HepG2 (cell line): ENCODE data around the gene KIAA2012. TPM values are rescaled to one million over a fixed set of nuclear protein-coding genes. Genes with fewer than 3 reads are reported as not detected.

ENCODE experiments used
- ELF3 ChIP-seq: IDR thresholded peaks from 2 replicates; pipeline ENCODE4 v1.6.1; 2016; ENCODE audit warnings: missing genetic modification reagents, missing compliant biosample characterization
- ELF4 ChIP-seq: sonication (generic); formaldehyde crosslinking; IDR thresholded peaks from 2 replicates; pipeline ENCODE4 v1.5.0; 2020; ENCODE audit warnings: missing genetic modification reagents, mild to moderate bottlenecking, moderate library complexity, borderline replicate concordance
- ISX ChIP-seq: sonication (generic); formaldehyde crosslinking; conservative IDR thresholded peaks from 2 replicates; pipeline ENCODE4 v1.5.0; 2020; ENCODE audit warnings: missing genetic modification reagents
- KLF16 ChIP-seq, 2 experiments: sonication (generic) in 1 of 2; formaldehyde crosslinking in 1 of 2; IDR thresholded peaks; 2 replicates each; pipeline versions ENCODE4 v1.6.1 to v1.8.0; 2016 to 2023; ENCODE audit warnings: missing genetic modification reagents in 2 of 2, missing compliant biosample characterization in 1 of 2
- MTA3 ChIP-seq: sonication (generic); formaldehyde crosslinking; IDR thresholded peaks from 2 replicates; pipeline ENCODE4 v1.4.0; 2020; ENCODE audit warnings: missing genetic modification reagents
- NFE2L2 ChIP-seq: fragments of 150-350 bp; IDR thresholded peaks from 2 replicates; pipeline ENCODE4 v1.6.1; 2014; ENCODE audit warnings: low read length
- ONECUT2 ChIP-seq: sonication (generic); formaldehyde crosslinking; IDR thresholded peaks from 2 replicates; pipeline ENCODE4 v1.4.0; 2020; ENCODE audit warnings: missing genetic modification reagents
- POLR2AphosphoS2 ChIP-seq: IDR thresholded peaks from 2 replicates; pipeline ENCODE4 v1.6.1; 2011; ENCODE audit warnings: low read depth, low read length, improper control_type of control experiment
- SIN3A ChIP-seq: IDR thresholded peaks from 2 replicates; pipeline ENCODE4 v1.6.1; 2011; ENCODE audit warnings: low read depth, mild to moderate bottlenecking, control low read depth, low read length, borderline replicate concordance
- TSC22D2 ChIP-seq: sonication (generic); formaldehyde crosslinking; IDR thresholded peaks from 2 replicates; pipeline ENCODE4 v1.5.1; 2020; ENCODE audit warnings: missing genetic modification reagents, mild to moderate bottlenecking, borderline replicate concordance
- ZNF431 ChIP-seq: sonication (generic); formaldehyde crosslinking; IDR thresholded peaks from 2 replicates; pipeline ENCODE4 v1.9.0; 2022; ENCODE audit warnings: missing genetic modification reagents, low read depth, mild to moderate bottlenecking, borderline replicate concordance
- ZNF549 ChIP-seq: sonication (generic); formaldehyde crosslinking; IDR thresholded peaks from 2 replicates; pipeline ENCODE4 v1.5.0; 2020; ENCODE audit warnings: missing genetic modification reagents
- ZNF552 ChIP-seq: sonication (generic); formaldehyde crosslinking; IDR thresholded peaks from 2 replicates; pipeline ENCODE4 v1.9.0; 2022; ENCODE audit warnings: missing genetic modification reagents, mild to moderate bottlenecking, borderline replicate concordance
- ZNF562 ChIP-seq: sonication (generic); formaldehyde crosslinking; IDR thresholded peaks from 2 replicates; pipeline ENCODE4 v1.8.0; 2022; ENCODE audit warnings: missing genetic modification reagents, borderline replicate concordance
- ZNF569 ChIP-seq: sonication (generic); formaldehyde crosslinking; IDR thresholded peaks from 2 replicates; pipeline ENCODE4 v1.5.0; 2020; ENCODE audit warnings: mild to moderate bottlenecking, missing genetic modification reagents, moderate library complexity, borderline replicate concordance
- ZNF749 ChIP-seq: sonication (generic); formaldehyde crosslinking; IDR thresholded peaks from 2 replicates; pipeline ENCODE4 v1.8.0; 2022; ENCODE audit warnings: mild to moderate bottlenecking, missing genetic modification reagents, moderate library complexity, borderline replicate concordance
- ZNF792 ChIP-seq: IDR thresholded peaks from 2 replicates; pipeline ENCODE4 v1.6.1; 2016
- polyA plus RNA-seq, 8 experiments: library from polyadenylated mRNA; depleted of rRNA in 3 of 8; stranded (reverse) in 7 of 8; unstranded in 1 of 8; fragments of >200 nt; fragmentation: Illumina TruSeq in 4 of 8; extraction: Trizol in 4 of 8; gene quantifications; 2 replicates each; pipeline versions ENCODE4 v1.2.1 to v1.2.3, GENCODE V29; 2011 to 2016; ENCODE audit warnings: low read depth in 4 of 8, missing spikeins in 1 of 8, mixed read lengths in 1 of 8; ENCODE audit not compliant: insufficient read depth in 1 of 8
- total RNA-seq, 5 experiments: library from RNA; depleted of rRNA; stranded (reverse); fragments of >200 nt; fragmentation: Illumina TruSeq; extraction: Trizol; gene quantifications; 2 replicates each; pipeline ENCODE4 v1.2.3, GENCODE V29; 2016; ENCODE audit warnings: low read depth in 1 of 5
- TF ChIP-seq, protein P1 (sequence below): sonication (generic); formaldehyde crosslinking; conservative IDR thresholded peaks from 2 replicates; pipeline ENCODE4 v1.4.0; 2020; ENCODE audit warnings: missing genetic modification reagents
- TF ChIP-seq, protein P2 (sequence below): sonication (generic); formaldehyde crosslinking; IDR thresholded peaks from 2 replicates; pipeline ENCODE4 v1.4.0; 2020; ENCODE audit warnings: mild to moderate bottlenecking, missing genetic modification reagents
- TF ChIP-seq, protein P3 (sequence below): sonication (generic); formaldehyde crosslinking; IDR thresholded peaks from 2 replicates; pipeline ENCODE4 v1.5.1; 2020; ENCODE audit warnings: mild to moderate bottlenecking, missing genetic modification reagents
- TF ChIP-seq, protein P4 (sequence below): sonication (generic); formaldehyde crosslinking; conservative IDR thresholded peaks from 2 replicates; pipeline ENCODE4 v1.4.0; 2020; ENCODE audit warnings: missing genetic modification reagents

The KIAA2012 gene
- total and polyA plus RNA-seq, 2 of the 13 experiments (the other 11 are each of a cell fraction or from before 2014, with no cell fraction given) = not detected

DNA sequence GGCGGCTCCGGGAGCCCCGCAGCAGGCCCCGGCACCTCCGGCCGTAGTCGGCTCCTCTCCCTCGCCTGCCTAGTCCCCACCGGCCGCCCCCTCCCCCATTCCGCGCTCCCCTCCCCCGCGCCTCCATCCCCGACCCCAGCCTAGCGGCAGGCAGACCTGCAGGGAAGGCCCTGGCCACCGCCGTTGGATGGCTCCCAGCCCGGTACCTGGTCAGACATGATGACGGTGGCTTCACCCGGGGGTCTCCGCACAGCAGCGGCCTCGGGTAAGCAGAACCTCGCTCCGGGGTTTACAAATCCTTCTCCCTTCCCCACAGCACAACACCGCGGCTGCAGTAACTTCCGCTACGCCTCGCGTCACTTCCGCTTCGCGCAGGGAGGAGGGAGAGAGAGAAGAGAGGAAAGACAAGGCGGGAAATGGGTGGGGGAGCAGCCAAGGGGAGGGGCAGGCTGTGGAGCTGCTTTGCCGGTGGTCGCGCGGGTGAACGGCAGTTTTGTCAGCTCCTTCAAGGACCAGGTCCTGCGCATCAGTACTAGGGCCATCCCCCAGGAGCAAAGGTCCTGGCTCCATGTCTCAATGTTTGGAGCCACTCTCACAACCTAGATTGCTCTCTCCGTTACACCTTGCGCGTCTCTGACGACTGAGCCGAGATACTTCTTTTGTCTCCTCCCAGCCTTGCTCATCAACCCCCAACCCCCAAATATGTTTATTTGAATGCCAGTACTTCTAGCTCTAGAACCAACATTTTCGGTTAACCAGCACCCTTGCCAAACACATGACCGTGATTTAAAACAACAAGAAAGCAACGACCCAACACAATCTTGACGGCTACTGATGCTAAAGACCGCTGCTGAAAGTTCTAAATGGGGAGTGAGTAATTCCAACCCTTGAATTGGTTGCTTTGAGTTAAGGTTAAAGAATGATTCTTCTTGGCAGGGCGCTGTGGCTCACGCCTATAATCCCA is 165.5 kb downstream of the KIAA2012 start, which contains the start of gene SUMO1 (continued):
- TF ChIP-seq, protein P1, sequence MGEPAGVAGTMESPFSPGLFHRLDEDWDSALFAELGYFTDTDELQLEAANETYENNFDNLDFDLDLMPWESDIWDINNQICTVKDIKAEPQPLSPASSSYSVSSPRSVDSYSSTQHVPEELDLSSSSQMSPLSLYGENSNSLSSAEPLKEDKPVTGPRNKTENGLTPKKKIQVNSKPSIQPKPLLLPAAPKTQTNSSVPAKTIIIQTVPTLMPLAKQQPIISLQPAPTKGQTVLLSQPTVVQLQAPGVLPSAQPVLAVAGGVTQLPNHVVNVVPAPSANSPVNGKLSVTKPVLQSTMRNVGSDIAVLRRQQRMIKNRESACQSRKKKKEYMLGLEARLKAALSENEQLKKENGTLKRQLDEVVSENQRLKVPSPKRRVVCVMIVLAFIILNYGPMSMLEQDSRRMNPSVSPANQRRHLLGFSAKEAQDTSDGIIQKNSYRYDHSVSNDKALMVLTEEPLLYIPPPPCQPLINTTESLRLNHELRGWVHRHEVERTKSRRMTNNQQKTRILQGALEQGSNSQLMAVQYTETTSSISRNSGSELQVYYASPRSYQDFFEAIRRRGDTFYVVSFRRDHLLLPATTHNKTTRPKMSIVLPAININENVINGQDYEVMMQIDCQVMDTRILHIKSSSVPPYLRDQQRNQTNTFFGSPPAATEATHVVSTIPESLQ (CRISPR knock-in tag) = no peak
- TF ChIP-seq, protein P2, sequence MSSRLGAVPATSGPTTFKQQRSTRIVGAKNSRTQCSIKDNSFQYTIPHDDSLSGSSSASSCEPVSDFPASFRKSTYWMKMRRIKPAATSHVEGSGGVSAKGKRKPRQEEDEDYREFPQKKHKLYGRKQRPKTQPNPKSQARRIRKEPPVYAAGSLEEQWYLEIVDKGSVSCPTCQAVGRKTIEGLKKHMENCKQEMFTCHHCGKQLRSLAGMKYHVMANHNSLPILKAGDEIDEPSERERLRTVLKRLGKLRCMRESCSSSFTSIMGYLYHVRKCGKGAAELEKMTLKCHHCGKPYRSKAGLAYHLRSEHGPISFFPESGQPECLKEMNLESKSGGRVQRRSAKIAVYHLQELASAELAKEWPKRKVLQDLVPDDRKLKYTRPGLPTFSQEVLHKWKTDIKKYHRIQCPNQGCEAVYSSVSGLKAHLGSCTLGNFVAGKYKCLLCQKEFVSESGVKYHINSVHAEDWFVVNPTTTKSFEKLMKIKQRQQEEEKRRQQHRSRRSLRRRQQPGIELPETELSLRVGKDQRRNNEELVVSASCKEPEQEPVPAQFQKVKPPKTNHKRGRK (CRISPR knock-in tag) = no peak
- TF ChIP-seq ELF3 (CRISPR knock-in tag) (peak; percentile 73; the same call in 1 of the 2 replicates), MTA3 (CRISPR knock-in tag) (no peak), ZNF562 (no peak), TSC22D2 (CRISPR knock-in tag) (peak; percentile 59; the same call in 1 of the 2 replicates), POLR2AphosphoS2 (no peak), ZNF749 (CRISPR knock-in tag) (no peak), ZNF552 (CRISPR knock-in tag) (peak; percentile 90; the same call in 1 of the 2 replicates), ZNF792 (CRISPR knock-in tag) (peak; percentile 73; the same call in 1 of the 2 replicates), ELF4 (CRISPR knock-in tag) (no peak; the same call in 1 of the 2 replicates), ZNF431 (CRISPR knock-in tag) (peak; percentile 80; the same call in 1 of the 2 replicates), NFE2L2 (no peak), SIN3A (peak; percentile 72; the same call in 1 of the 2 replicates), ONECUT2 (no peak), KLF16 (CRISPR knock-in tag; IDR thresholded peaks at IDR 0.05) (peak in 1 of 2 experiments; percentile 59; a peak in 1 of 4 replicates), ZNF549 (no peak), ZNF569 (CRISPR knock-in tag) (no peak), ISX (CRISPR knock-in tag) (0 out of 2 replicates have a peak, but pooled peaks have one; percentile 13)
- TF ChIP-seq, protein P3, sequence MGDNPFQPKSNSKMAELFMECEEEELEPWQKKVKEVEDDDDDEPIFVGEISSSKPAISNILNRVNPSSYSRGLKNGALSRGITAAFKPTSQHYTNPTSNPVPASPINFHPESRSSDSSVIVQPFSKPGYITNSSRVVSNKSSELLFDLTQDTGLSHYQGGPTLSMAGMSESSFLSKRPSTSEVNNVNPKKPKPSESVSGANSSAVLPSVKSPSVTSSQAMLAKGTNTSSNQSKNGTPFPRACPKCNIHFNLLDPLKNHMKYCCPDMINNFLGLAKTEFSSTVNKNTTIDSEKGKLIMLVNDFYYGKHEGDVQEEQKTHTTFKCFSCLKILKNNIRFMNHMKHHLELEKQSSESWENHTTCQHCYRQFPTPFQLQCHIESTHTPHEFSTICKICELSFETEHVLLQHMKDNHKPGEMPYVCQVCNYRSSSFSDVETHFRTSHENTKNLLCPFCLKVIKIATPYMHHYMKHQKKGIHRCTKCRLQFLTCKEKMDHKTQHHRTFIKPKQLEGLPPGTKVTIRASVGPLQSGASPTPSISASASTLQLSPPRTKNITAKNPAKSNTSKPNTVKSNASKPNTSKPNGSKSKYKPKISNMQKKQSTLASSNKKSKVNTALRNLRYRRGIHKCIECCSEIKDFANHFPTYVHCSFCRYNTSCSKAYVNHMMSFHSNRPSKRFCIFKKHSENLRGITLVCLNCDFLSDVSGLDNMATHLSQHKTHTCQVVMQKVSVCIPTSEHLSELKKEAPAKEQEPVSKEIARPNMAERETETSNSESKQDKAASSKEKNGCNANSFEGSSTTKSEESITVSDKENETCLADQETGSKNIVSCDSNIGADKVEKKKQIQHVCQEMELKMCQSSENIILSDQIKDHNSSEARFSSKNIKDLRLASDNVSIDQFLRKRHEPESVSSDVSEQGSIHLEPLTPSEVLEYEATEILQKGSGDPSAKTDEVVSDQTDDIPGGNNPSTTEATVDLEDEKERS (CRISPR knock-in tag) = peak; percentile 89
- TF ChIP-seq, protein P4, sequence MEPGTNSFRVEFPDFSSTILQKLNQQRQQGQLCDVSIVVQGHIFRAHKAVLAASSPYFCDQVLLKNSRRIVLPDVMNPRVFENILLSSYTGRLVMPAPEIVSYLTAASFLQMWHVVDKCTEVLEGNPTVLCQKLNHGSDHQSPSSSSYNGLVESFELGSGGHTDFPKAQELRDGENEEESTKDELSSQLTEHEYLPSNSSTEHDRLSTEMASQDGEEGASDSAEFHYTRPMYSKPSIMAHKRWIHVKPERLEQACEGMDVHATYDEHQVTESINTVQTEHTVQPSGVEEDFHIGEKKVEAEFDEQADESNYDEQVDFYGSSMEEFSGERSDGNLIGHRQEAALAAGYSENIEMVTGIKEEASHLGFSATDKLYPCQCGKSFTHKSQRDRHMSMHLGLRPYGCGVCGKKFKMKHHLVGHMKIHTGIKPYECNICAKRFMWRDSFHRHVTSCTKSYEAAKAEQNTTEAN (CRISPR knock-in tag) = no peak
